AG20443 (cell line): ENCODE data around the gene ZNF615.
"Not testable (repeated sequence)": the region's sequence is repeated elsewhere in the genome, so short reads cannot be mapped to it uniquely, and the experiment has no call there.

Source experiments
- DNase-seq: peaks from one replicate; pipeline ENCODE4 v3.0.0; 2012; ENCODE audit warnings: low spot score, mixed read lengths

Gene ZNF615

DNA sequence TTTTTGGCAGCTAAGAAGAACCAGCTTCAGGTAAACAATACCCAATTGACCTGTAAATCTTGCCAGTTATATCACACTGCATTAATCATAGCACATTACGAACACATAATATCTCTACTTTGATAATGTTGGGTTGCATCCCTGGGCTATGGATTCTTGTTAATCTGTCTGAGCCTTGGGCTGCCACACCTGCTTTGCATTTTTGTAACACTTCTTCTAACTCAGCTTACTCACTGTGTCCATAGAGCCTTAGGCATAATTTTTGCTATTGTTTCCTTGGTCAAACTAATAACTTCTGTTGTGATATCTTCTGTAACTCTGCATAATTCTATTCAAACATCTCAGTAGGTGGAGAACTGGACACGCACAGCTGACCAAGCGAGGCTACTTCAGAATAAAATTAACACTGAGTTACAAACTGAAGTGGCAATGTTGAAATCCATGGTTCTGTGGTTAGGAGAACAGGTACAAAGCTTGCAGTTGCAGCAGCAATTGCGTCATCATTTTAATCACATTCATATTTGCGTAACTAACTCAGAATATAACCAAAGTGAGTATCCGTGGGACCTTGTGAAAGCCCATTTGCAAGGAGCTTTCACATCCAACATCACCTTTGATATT is 27.8 kb downstream of the ZNF615 start:
- DNase-seq = no peak

GRCh38 chr19:51978882-51979281 is 29.1 kb downstream of the ZNF615 start:
- no peak for DNase-seq

DNA sequence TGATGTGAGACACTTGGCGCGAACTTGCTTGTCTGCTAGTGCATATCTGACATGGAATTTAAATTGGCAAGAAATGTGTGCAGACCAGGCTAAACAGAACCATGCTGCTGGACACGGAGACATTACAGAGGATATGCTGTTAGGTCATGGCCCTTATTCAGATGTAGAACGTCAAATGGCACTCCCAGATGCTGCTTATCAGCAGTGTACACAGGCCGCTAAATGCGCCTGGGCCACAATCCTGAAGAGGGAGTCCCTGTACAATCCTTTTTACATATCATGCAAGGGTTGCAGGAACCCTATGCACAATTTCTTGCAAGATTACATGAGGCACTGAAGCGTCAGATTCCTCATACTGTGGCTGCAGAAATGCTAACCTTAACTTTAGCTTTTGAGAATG is 30.7 kb downstream of the ZNF615 start:
- DNase-seq = no peak

- no peak for DNase-seq
These were observed 31.2 kb downstream of the ZNF615 start for GRCh38 chr19:51976852-51977251.

GRCh38 chr19:51975787-51976186 is 32.2 kb downstream of the ZNF615 start:
- DNase-seq = not testable (repeated sequence)

GRCh38 chr19:51971624-51972023 is 36.4 kb downstream of the ZNF615 start:
- no peak for DNase-seq

DNA sequence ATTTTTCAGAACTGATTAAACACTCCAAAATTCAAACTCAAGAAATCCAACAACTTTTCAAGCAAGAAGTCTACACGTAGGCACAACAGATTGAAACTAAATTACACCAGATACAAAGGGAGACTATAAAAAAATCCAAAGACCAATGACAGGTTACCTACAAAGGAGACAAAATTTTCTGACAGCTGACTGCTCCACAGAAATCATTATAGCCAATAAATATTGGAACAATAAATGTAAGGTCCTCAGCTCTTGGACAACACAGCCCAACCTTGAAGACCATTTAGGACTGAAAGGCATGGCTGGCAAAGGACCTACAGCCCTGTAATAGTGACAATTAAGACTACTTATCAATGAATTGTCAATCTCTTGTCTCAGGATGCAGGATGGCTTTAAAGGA is 37.3 kb downstream of the ZNF615 start:
- no peak for DNase-seq

GRCh38 chr19:51965583-51965982 is 42.4 kb downstream of the ZNF615 start:
- DNase-seq = no peak

- DNase-seq = not testable (repeated sequence)
These were observed 47.3 kb downstream of the ZNF615 start for GRCh38 chr19:51960621-51961233.

DNA sequence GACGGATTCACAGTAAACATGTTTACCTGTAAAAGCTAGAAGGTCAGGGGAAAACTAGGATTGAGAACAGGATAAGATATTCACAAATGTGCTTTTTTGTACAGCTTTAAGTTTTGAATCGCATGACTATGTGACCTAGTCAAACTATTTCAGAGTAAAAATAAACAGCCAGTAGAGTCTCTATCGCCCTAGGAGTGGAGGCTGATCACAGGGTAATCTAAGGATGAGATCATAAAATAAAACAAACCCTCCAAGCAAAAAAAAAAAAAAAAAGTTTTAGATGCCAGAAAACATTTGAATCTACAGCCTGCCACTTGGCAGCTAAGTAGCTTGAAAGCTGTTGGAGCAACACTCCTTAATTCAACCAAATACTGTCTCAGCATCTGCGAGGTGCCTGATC is 48.2 kb downstream of the ZNF615 start:
- no peak for DNase-seq

- not testable (repeated sequence) for DNase-seq
These were observed 50.2 kb downstream of the ZNF615 start for GRCh38 chr19:51957846-51958245.

GRCh38 chr19:51948975-51949374 is 59.0 kb downstream of the ZNF615 start:
- DNase-seq = no peak

DNA sequence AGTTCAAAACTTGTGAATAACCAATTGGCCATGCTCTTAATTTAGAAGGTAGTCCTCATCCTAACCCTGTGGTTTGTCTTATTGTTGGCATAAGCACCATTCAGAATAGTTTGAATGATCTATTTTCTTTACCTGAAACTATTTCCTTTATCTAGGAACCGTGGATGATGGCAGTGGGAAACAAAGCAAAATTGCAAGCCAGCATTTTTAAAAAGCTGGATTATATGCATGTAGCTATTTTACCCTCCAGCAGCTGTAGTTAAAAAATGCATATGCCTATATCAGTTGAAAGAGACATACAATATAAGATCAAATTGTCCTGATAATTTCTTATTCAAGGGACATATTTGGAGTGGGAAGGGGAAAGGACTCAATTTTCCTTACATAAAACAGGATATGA is 61.4 kb downstream of the ZNF615 start:
- no peak for DNase-seq

DNA sequence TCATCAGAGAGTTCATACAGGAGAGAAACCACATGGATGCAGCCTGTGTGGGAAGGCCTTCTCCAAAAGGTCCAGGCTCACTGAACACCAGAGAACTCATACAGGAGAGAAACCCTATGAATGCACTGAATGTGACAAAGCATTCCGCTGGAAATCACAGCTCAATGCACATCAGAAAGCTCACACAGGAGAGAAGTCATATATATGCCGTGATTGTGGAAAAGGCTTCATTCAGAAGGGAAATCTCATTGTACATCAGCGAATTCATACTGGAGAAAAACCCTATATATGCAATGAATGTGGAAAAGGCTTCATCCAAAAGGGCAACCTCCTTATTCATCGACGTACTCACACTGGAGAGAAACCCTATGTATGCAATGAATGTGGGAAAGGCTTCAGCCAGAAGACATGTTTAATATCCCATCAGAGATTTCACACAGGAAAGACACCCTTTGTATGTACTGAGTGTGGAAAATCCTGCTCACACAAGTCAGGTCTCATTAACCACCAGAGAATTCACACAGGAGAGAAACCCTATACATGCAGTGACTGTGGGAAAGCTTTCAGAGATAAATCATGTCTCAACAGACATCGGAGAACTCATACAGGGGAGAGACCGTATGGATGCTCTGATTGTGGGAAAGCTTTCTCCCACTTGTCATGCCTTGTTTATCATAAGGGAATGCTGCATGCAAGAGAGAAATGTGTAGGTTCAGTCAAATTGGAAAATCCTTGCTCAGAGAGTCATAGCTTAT is 63.0 kb downstream of the ZNF615 start:
- DNase-seq = no peak
